IMR-90 (cell line): Measurements from ENCODE around the gene DLG5. TPM values are rescaled to one million over a fixed set of nuclear protein-coding genes. Genes with fewer than 3 reads are reported as not detected.

Source experiments
- ATAC-seq: fragments of 200-7000 bp; cut with Tn5 transposase; 2 replicates; pipeline ENCODE4 v1.9.1; 2020; ENCODE audit warnings: low read depth, mild to moderate bottlenecking, moderate library complexity
- BruUV-seq: library from RNA; stranded (reverse); fragments of 400-500 nt; replicated peaks from 2 replicates; lab custom pipeline; 2021; lab: Mats Ljungman, UMichigan
- CTCF ChIA-PET: fragments of 300-600 bp; formaldehyde crosslinking; extraction: SDS; loops from one replicate; lab custom pipeline; 2021; ENCODE audit warnings: antibody characterized with exemption; lab: Yijun Ruan, JAX
- POLR2A ChIA-PET: fragments of 300-600 bp; sonication (Branson Sonifier 250); formaldehyde crosslinking; loops from one replicate; lab custom pipeline; 2022; ENCODE audit warnings: antibody characterized with exemption; ENCODE audit not compliant: unreplicated experiment; lab: Charles Lee
- DNase-seq: peaks from one replicate; pipeline ENCODE4 v3.0.0; 2013
- H2AFZ ChIP-seq: replicated peaks from 2 replicates; pipeline ENCODE3; 2013; ENCODE audit warnings: low read length, mild to moderate bottlenecking; ENCODE audit not compliant: poor library complexity
- H2AK5ac ChIP-seq: 2 replicates; pipeline ENCODE4 v1.6.1; 2013; ENCODE audit warnings: low read depth, low read length, inconsistent platforms
- H2AK9ac ChIP-seq: replicated peaks from 2 replicates; pipeline ENCODE3; 2013; ENCODE audit warnings: mild to moderate bottlenecking, low read depth, low read length, moderate library complexity; ENCODE audit not compliant: poor library complexity
- H2BK120ac ChIP-seq: 2 replicates; pipeline ENCODE4 v1.6.1; 2013; ENCODE audit warnings: low read depth, low read length, inconsistent platforms
- H2BK15ac ChIP-seq: 3 replicates; pipeline ENCODE4 v1.6.1; 2013; ENCODE audit warnings: low read depth, low read length, inconsistent platforms
- H2BK20ac ChIP-seq: 2 replicates; pipeline ENCODE4 v1.6.1; 2013; ENCODE audit warnings: low read depth, mild to moderate bottlenecking, inconsistent platforms, low read length, moderate library complexity
- H2BK5ac ChIP-seq: 2 replicates; pipeline ENCODE4 v1.6.1; 2013; ENCODE audit warnings: mild to moderate bottlenecking, low read depth, low read length, inconsistent platforms; ENCODE audit not compliant: poor library complexity, severe bottlenecking
- H3K14ac ChIP-seq: replicated peaks from 2 replicates; pipeline ENCODE4 v1.6.1; 2013; ENCODE audit warnings: low read depth, low read length, inconsistent platforms
- H3K18ac ChIP-seq: 2 replicates; pipeline ENCODE4 v1.6.1; 2013; ENCODE audit warnings: low read depth, low read length, control low read depth
- H3K23ac ChIP-seq: 2 replicates; pipeline ENCODE4 v1.6.1; 2013; ENCODE audit warnings: low read depth, low read length, inconsistent platforms
- H3K27ac ChIP-seq: 2 replicates; pipeline ENCODE4 v1.5.1; 2013; ENCODE audit warnings: mild to moderate bottlenecking, control low read depth, low read length; ENCODE audit not compliant: insufficient read depth
- H3K27me3 ChIP-seq: 2 replicates; pipeline ENCODE4 v1.6.1; 2013; ENCODE audit warnings: low read length; ENCODE audit not compliant: control insufficient read depth, insufficient read depth
- H3K36me3 ChIP-seq: 2 replicates; pipeline ENCODE4 v1.6.1; 2013; ENCODE audit warnings: low read length, mixed read lengths; ENCODE audit not compliant: control insufficient read depth, insufficient read depth
- H3K4ac ChIP-seq: 2 replicates; pipeline ENCODE4 v1.6.1; 2013; ENCODE audit warnings: low read depth, low read length, inconsistent platforms
- H3K4me1 ChIP-seq: 2 replicates; pipeline ENCODE4 v1.6.1; 2013; ENCODE audit warnings: low read length, mixed read lengths; ENCODE audit not compliant: control insufficient read depth, insufficient read depth
- H3K4me2 ChIP-seq: 2 replicates; pipeline ENCODE4 v1.6.1; 2013; ENCODE audit warnings: low read depth, mild to moderate bottlenecking, control low read depth, low read length, moderate library complexity
- H3K4me3 ChIP-seq: 2 replicates; pipeline ENCODE4 v1.5.1; 2013; ENCODE audit warnings: low read depth, mild to moderate bottlenecking, control low read depth, low read length, moderate library complexity; ENCODE audit not compliant: insufficient read depth
- H3K56ac ChIP-seq: 2 replicates; pipeline ENCODE4 v1.6.1; 2013; ENCODE audit warnings: low read length, inconsistent platforms; ENCODE audit not compliant: insufficient read depth; ENCODE audit errors: extremely low read depth
- H3K79me1 ChIP-seq, 2 experiments: 2 replicates each; pipeline ENCODE4 v1.6.1; 2013; ENCODE audit warnings: low read length in 2 of 2, inconsistent platforms in 1 of 2, low read depth in 1 of 2
- H3K9ac ChIP-seq: 2 replicates; pipeline ENCODE4 v1.6.1; 2013; ENCODE audit warnings: low read depth, low read length, control low read depth
- H3K9me1 ChIP-seq: 2 replicates; pipeline ENCODE4 v1.6.1; 2013; ENCODE audit warnings: low read length, inconsistent platforms; ENCODE audit not compliant: insufficient read depth
- H3K9me3 ChIP-seq: 2 replicates; pipeline ENCODE4 v1.6.1; 2013; ENCODE audit warnings: low read length; ENCODE audit not compliant: control insufficient read depth, insufficient read depth
- H4K20me1 ChIP-seq: 2 replicates; pipeline ENCODE4 v1.6.1; 2013; ENCODE audit warnings: low read length, inconsistent platforms; ENCODE audit not compliant: insufficient read depth
- H4K5ac ChIP-seq: 2 replicates; pipeline ENCODE4 v1.6.1; 2013; ENCODE audit warnings: mild to moderate bottlenecking, low read depth, low read length, control low read depth
- H4K8ac ChIP-seq, 2 experiments: 2 replicates each; pipeline ENCODE4 v1.6.1; 2013; ENCODE audit warnings: low read depth in 2 of 2, low read length in 2 of 2, control low read depth in 1 of 2, inconsistent platforms in 1 of 2
- H4K91ac ChIP-seq: 2 replicates; pipeline ENCODE4 v1.6.1; 2013; ENCODE audit warnings: low read depth, low read length, inconsistent platforms; ENCODE audit not compliant: insufficient read depth
- CEBPB ChIP-seq: IDR thresholded peaks from 2 replicates; pipeline ENCODE4 v1.6.1; 2012; ENCODE audit warnings: low read depth, low read length, improper control_type of control experiment
- CHD1 ChIP-seq: IDR thresholded peaks from 2 replicates; pipeline ENCODE4 v1.6.1; 2012; ENCODE audit warnings: low read depth, low read length, improper control_type of control experiment
- MAFK ChIP-seq: IDR thresholded peaks from 2 replicates; pipeline ENCODE4 v1.6.1; 2012; ENCODE audit warnings: low read depth, low read length, improper control_type of control experiment
- WGBS, 2 experiments: methylation state at CpG; one replicate each; pipeline versions ENCODE4 v1.1.5 to v1.1.7; 2013; ENCODE audit warnings: missing lambda C conversion rate in 2 of 2; ENCODE audit not compliant: insufficient read length in 1 of 2; ENCODE audit errors: extremely low coverage in 2 of 2; 5-methylcytosine and 5-hydroxymethylcytosine counted together
- dilution Hi-C: fragments of 300-500 bp; cut with HindIII; formaldehyde crosslinking; loops from one replicate; pipeline ENCODE4 v1.14.3; 2018; ENCODE audit warnings: low sequenced_read_pairs; ENCODE audit not compliant: unreplicated experiment
- in situ Hi-C: fragments of 300-500 bp; cut with MboI; formaldehyde crosslinking; loops from 3 replicates; pipeline ENCODE4 v1.14.3; 2019; ENCODE audit warnings: low sequenced_read_pairs, inconsistent platforms, mixed read lengths
- intact Hi-C: fragments of 100-400 bp; cut with micrococcal nuclease; formaldehyde crosslinking; loops from 2 replicates; pipeline ENCODE4 v1.10.0; 2022
- polyA plus RNA-seq, 3 experiments: library from polyadenylated mRNA; depleted of rRNA; stranded (reverse); fragments of >200 nt; gene quantifications; 2 replicates each; pipeline ENCODE4 v1.2.3, GENCODE V29; 2012; ENCODE audit warnings: low replicate concordance in 1 of 3
- total RNA-seq: library from RNA; depleted of rRNA; stranded (reverse); fragments of >200 nt; gene quantifications from 2 replicates; pipeline ENCODE4 v1.2.3, GENCODE V29; 2012

The DLG5 gene
- total and polyA plus RNA-seq, 2 of the 4 experiments (the other 2 are of a cell fraction), result 12.7 to 28.7 TPM

GRCh38 chr10:77909021-77909748, 17.4 kb downstream of the DLG5 start:
- H3K4me2 ChIP-seq, result peak overlapping the region; percentile 56; the same call in 1 of the 2 replicates
- in situ Hi-C loops, result no loop called here
- BruUV-seq, result no TSS peak
- H3K18ac ChIP-seq, result no peak overlapping the region; the same call in 1 of the 2 replicates
- no peaks in the 10 kb centered on the region; the same call in 1 of the 2 replicates for H3K36me3 ChIP-seq
- peak overlapping the region in 1 of 2 experiments; percentile 64; a peak in 1 of 4 replicates for H4K8ac ChIP-seq
- peaks cover 22% of the 10 kb centered on the region for H3K4me1 ChIP-seq
- H3K4ac ChIP-seq, result peak overlapping the region; percentile 87; the same call in 1 of the 2 replicates
- POLR2A ChIA-PET, result no interaction called here
- H4K5ac ChIP-seq, result peak overlapping the region; percentile 12; the same call in 1 of the 2 replicates
- H2AFZ ChIP-seq, result no peak overlapping the region
- H2BK5ac ChIP-seq, result no peak overlapping the region
- H3K9me3 ChIP-seq, result no peaks in the 10 kb centered on the region
- TF ChIP-seq CHD1 (no peak), MAFK (0 out of 2 replicates have a peak, but pooled peaks have one; percentile 15), CEBPB (0 out of 2 replicates have a peak, but pooled peaks have one; percentile 20)
- no peak for ATAC-seq
- H2AK9ac ChIP-seq, result peak overlapping the region; percentile 22
- H3K4me3 ChIP-seq, result no peak overlapping the region
- peaks cover 54% of the 10 kb centered on the region for H3K9me1 ChIP-seq
- peak overlapping the region; percentile 80 for H2AK5ac ChIP-seq
- peak overlapping the region; percentile 27; the same call in 1 of the 2 replicates for H3K9ac ChIP-seq
- WGBS, 2 experiments, result 100% methylated on average over 1 of the region's 9 CpGs; no CpG with 5 or more reads in 1 of the 2 experiments
- CTCF ChIA-PET, result interaction anchor here (0.5 kb wide), 1 partner anchor 27 kb away, joined by 4 read pairs; no protein-coding TSS in a partner anchor
- H3K79me1 ChIP-seq, result peaks cover 65 to 94% of the 10 kb centered on the region in 2 experiments
- H3K27me3 ChIP-seq, result no peaks in the 10 kb centered on the region
- peaks cover 92% of the 10 kb centered on the region for H4K20me1 ChIP-seq
- H3K27ac ChIP-seq, result no peak overlapping the region; the same call in 1 of the 2 replicates
- no peak overlapping the region for H2BK20ac ChIP-seq
- dilution Hi-C loops, result no loop called here
- peak overlapping the region; percentile 44; the same call in 1 of the 2 replicates for H2BK120ac ChIP-seq
- H3K23ac ChIP-seq, result peak overlapping the region; percentile 89
- peak overlapping the region; percentile 50; the same call in 1 of the 2 replicates for H3K14ac ChIP-seq
- no peak overlapping the region for H4K91ac ChIP-seq
- no peak overlapping the region for H3K56ac ChIP-seq
- no peak overlapping the region for H2BK15ac ChIP-seq
- DNase-seq, result no peak
- intact Hi-C loops, result no loop called here
